Measurements from ENCODE around the gene RPL36. TPM values are rescaled to one million over a fixed set of nuclear protein-coding genes. Genes with fewer than 3 reads are reported as not detected.
A peak's percentile ranks its signal among the peaks of the same experiment; 100 is the strongest.

Gene RPL36
- total RNA-seq, 1 donor from 2014 or later = 566 TPM

GRCh38 chr19:5645409-5645808 is 44.7 kb upstream of the RPL36 start:
- H3K27ac ChIP-seq = no peak overlapping the region
- DNase-seq = no peak
- TF ChIP-seq CTCF (IDR thresholded peaks at IDR 0.05) = no peak
- no peaks in the 10 kb centered on the region for H3K27me3 ChIP-seq (ENCODE audit: low read depth)
- no peak for ATAC-seq
- H3K36me3 ChIP-seq = peaks cover 86% of the 10 kb centered on the region
- no peaks in the 10 kb centered on the region for H3K4me1 ChIP-seq
- no peaks in the 10 kb centered on the region for H3K9me3 ChIP-seq
- H3K4me3 ChIP-seq = no peak overlapping the region
- intact Hi-C loops (cut with DNase I) = no loop called here

GRCh38 chr19:5646703-5647102 is 43.4 kb upstream of the RPL36 start:
- no peaks in the 10 kb centered on the region for H3K27me3 ChIP-seq (ENCODE audit: low read depth)
- H3K4me3 ChIP-seq = no peak overlapping the region
- no peaks in the 10 kb centered on the region for H3K9me3 ChIP-seq
- ATAC-seq (peak in 1 of 2 donors; percentile 9), DNase-seq (no peak)
- H3K27ac ChIP-seq = no peak overlapping the region
- peaks cover 92% of the 10 kb centered on the region for H3K36me3 ChIP-seq
- no peak for TF ChIP-seq CTCF (IDR thresholded peaks at IDR 0.05)
- intact Hi-C loops (cut with DNase I) = no loop called here
- no peaks in the 10 kb centered on the region for H3K4me1 ChIP-seq

- H3K4me1 ChIP-seq = no peaks in the 10 kb centered on the region
- no peak for TF ChIP-seq CTCF (IDR thresholded peaks at IDR 0.05)
- no peak overlapping the region for H3K4me3 ChIP-seq
- ATAC-seq = no peak
- intact Hi-C loops (cut with DNase I) = no loop called here
- no peak overlapping the region for H3K27ac ChIP-seq
- no peaks in the 10 kb centered on the region for H3K9me3 ChIP-seq
- no peak for DNase-seq
- H3K27me3 ChIP-seq (ENCODE audit: low read depth) = no peaks in the 10 kb centered on the region
- peaks cover 92% of the 10 kb centered on the region for H3K36me3 ChIP-seq
Observed at GRCh38 chr19:5648464-5648863, 41.6 kb upstream of the RPL36 start.

- Histone ChIP-seq H3K4me1 (no peaks in the 10 kb centered on the region), H3K36me3 (peaks cover 92% of the 10 kb centered on the region), H3K4me3 (no peak overlapping the region), H3K27me3 (ENCODE audit: low read depth) (no peaks in the 10 kb centered on the region), H3K27ac (no peak overlapping the region), H3K9me3 (no peaks in the 10 kb centered on the region)
- peak; percentile 20 for DNase-seq
- TF ChIP-seq CTCF (IDR thresholded peaks at IDR 0.05) = no peak
- no peak for ATAC-seq
- intact Hi-C loops (cut with DNase I) = no loop called here
Observed at GRCh38 chr19:5651361-5651760, 38.7 kb upstream of the RPL36 start.

- Histone ChIP-seq H3K9me3 (no peaks in the 10 kb centered on the region), H3K4me3 (no peak overlapping the region), H3K27me3 (ENCODE audit: low read depth) (no peaks in the 10 kb centered on the region), H3K4me1 (no peaks in the 10 kb centered on the region), H3K36me3 (peaks cover 92% of the 10 kb centered on the region), H3K27ac (no peak overlapping the region)
- no peak for TF ChIP-seq CTCF (IDR thresholded peaks at IDR 0.05)
- intact Hi-C loops (cut with DNase I) = no loop called here
- DNase-seq (peak; percentile 10), ATAC-seq (no peak)
Observed at GRCh38 chr19:5652261-5652660, 37.8 kb upstream of the RPL36 start.

GRCh38 chr19:5654931-5655330 is 35.2 kb upstream of the RPL36 start:
- TF ChIP-seq CTCF (IDR thresholded peaks at IDR 0.05) = no peak
- no peaks in the 10 kb centered on the region for H3K27me3 ChIP-seq (ENCODE audit: low read depth)
- H3K4me1 ChIP-seq = no peaks in the 10 kb centered on the region
- peak; percentile 5 for DNase-seq
- intact Hi-C loops (cut with DNase I) = no loop called here
- H3K9me3 ChIP-seq = no peaks in the 10 kb centered on the region
- H3K27ac ChIP-seq = no peak overlapping the region
- no peak for ATAC-seq
- peaks cover 100% of the 10 kb centered on the region for H3K36me3 ChIP-seq
- H3K4me3 ChIP-seq = no peak overlapping the region

All from lower lobe of right lung (tissue), 2 donors.